Measurements from ENCODE around the gene FAM20B.

The FAM20B gene

GRCh38 chr1:179048339-179049124, 22.8 kb downstream of the FAM20B start:
- DNase-seq = no peak

GRCh38 chr1:179052776-179053175, 27.1 kb downstream of the FAM20B start:
- DNase-seq = no peak

GRCh38 chr1:179053486-179053885, 27.8 kb downstream of the FAM20B start:
- no peak for DNase-seq

GRCh38 chr1:179055937-179056336, 30.2 kb downstream of the FAM20B start:
- no peak for DNase-seq

- no peak for DNase-seq
Measured at GRCh38 chr1:179058487-179059483, 33.1 kb downstream of the FAM20B start.

- no peak for DNase-seq
Measured at GRCh38 chr1:179061360-179062282, 35.9 kb downstream of the FAM20B start.

GRCh38 chr1:179066471-179066870, 40.8 kb downstream of the FAM20B start:
- no peak for DNase-seq

GRCh38 chr1:179077396-179077795, 51.7 kb downstream of the FAM20B start:
- DNase-seq = no peak

GRCh38 chr1:179079113-179079761, 53.5 kb downstream of the FAM20B start:
- DNase-seq = peak; percentile 58

- peak; percentile 62 for DNase-seq
Measured at GRCh38 chr1:179080866-179081686, 55.4 kb downstream of the FAM20B start.

- peak; percentile 85 for DNase-seq
Measured at GRCh38 chr1:179081687-179082332, 56.1 kb downstream of the FAM20B start, which contains the start of gene TOR3A. TOR3A (plus strand) TSS chr1:179082070; CDS start chr1:179082129, 59 bp downstream.

GRCh38 chr1:179082333-179082998, 56.8 kb downstream of the FAM20B start:
- peak; percentile 14 for DNase-seq

GRCh38 chr1:179082999-179083335, 57.3 kb downstream of the FAM20B start:
- peak; percentile 18 for DNase-seq

- peak; percentile 25 for DNase-seq
Measured at GRCh38 chr1:179083533-179083932, 57.8 kb downstream of the FAM20B start.

GRCh38 chr1:179087665-179088064, 62.0 kb downstream of the FAM20B start:
- no peak for DNase-seq

- DNase-seq = no peak
Measured at GRCh38 chr1:179089827-179090482, 64.3 kb downstream of the FAM20B start.

GRCh38 chr1:179090522-179090921, 64.8 kb downstream of the FAM20B start:
- no peak for DNase-seq

GRCh38 chr1:179090923-179091322, 65.2 kb downstream of the FAM20B start:
- DNase-seq = no peak

GRCh38 chr1:179091691-179092165, 66.0 kb downstream of the FAM20B start:
- DNase-seq = no peak

All from CD4-positive, alpha-beta T cell treated with Interferon gamma for 1 hour (primary cell).